Activated B cell treated with CpG ODN at 0.5 μM for 24 hours (primary cell): Measurements from ENCODE around the gene FANCC. TPM values are rescaled to one million over a fixed set of nuclear protein-coding genes. Genes with fewer than 3 reads are reported as not detected.

Experiments used
- ATAC-seq: fragments of 200-7000 bp; cut with Tn5 transposase; one replicate; pipeline ENCODE4 v1.10.0; 2021; ENCODE audit warnings: low read depth, mild to moderate bottlenecking, moderate library complexity
- CTCF ChIA-PET: fragments of 350-600 bp; sonication (Branson Sonifier 250); formaldehyde crosslinking; loops from one replicate; lab custom pipeline; 2021; ENCODE audit warnings: antibody characterized with exemption; lab: Charles Lee
- POLR2A ChIA-PET: fragments of 350-600 bp; sonication (Branson Sonifier 250); formaldehyde crosslinking; loops from one replicate; lab custom pipeline; 2021; ENCODE audit warnings: antibody characterized with exemption; lab: Charles Lee
- DNase-seq: peaks from one replicate; pipeline ENCODE4 v3.0.0; 2022
- H3K27ac Mint-ChIP-seq: one replicate; pipeline ENCODE4 v1.8.0; 2020; ENCODE audit warnings: mixed read lengths
- H3K27me3 Mint-ChIP-seq: one replicate; pipeline ENCODE4 v1.8.0; 2021; ENCODE audit warnings: mixed read lengths
- H3K36me3 Mint-ChIP-seq: one replicate; pipeline ENCODE4 v1.8.0; 2021; ENCODE audit warnings: low read depth, mixed read lengths
- H3K4me1 Mint-ChIP-seq: one replicate; pipeline ENCODE4 v1.8.0; 2021; ENCODE audit warnings: mixed read lengths
- H3K4me3 Mint-ChIP-seq: one replicate; pipeline ENCODE4 v1.8.0; 2020; ENCODE audit warnings: mild to moderate bottlenecking, mixed read lengths
- H3K9me3 Mint-ChIP-seq: one replicate; pipeline ENCODE4 v1.8.0; 2020; ENCODE audit warnings: mixed read lengths
- CTCF ChIP-seq: fragments of 200-600 bp; IDR thresholded peaks from one replicate; pipeline ENCODE4 v1.8.0; 2022; ENCODE audit warnings: antibody characterized with exemption, mild to moderate bottlenecking
- intact Hi-C: fragments of 100-400 bp; cut with micrococcal nuclease; formaldehyde crosslinking; loops from one replicate; pipeline ENCODE4 v1.15.1; 2024
- total RNA-seq: library from RNA; stranded (reverse); gene quantifications from 2 replicates; pipeline ENCODE4 v1.2.3, GENCODE V29; 2022

Gene FANCC
- total RNA-seq, 1 donor from 2014 or later = 11.4 TPM

GRCh38 chr9:95103281-95103771, 214.2 kb downstream of the FANCC start:
- Mint-ChIP-seq H3K36me3 (peaks cover 20% of the 10 kb centered on the region), H3K27me3 (no peaks in the 10 kb centered on the region), H3K4me3 (no peak overlapping the region), H3K27ac (no peak overlapping the region), H3K4me1 (no peaks in the 10 kb centered on the region), H3K9me3 (no peaks in the 10 kb centered on the region)
- no peak for ATAC-seq
- TF ChIP-seq CTCF = no peak
- POLR2A ChIA-PET = no interaction called here
- intact Hi-C loops = no loop called here
- CTCF ChIA-PET = no interaction called here
- no peak for DNase-seq

DNA sequence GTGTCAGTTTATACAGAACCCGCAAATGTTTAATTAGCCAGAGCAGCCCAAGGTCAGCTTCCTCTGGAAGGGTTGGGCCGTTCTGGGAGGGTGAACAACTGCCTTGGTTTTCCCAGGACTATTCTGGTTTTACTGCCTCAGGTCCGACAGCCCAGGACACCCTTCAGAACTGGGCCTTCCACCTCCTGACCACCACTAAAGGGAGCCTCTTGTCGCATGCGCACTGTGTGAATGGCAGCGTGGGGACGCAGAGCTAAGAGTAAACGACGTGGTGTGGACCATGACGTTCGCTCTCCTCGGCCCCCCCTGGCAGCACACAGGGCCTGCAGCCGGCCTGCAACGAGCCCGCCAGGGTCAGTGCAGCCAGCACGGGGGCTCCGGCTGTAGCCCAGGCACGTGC, 214.9 kb downstream of the FANCC start:
- ATAC-seq (no peak), DNase-seq (no peak)
- ChIA-PET CTCF (no interaction called here), POLR2A (no interaction called here)
- Mint-ChIP-seq H3K27ac (no peak overlapping the region), H3K27me3 (no peaks in the 10 kb centered on the region), H3K36me3 (peaks cover 20% of the 10 kb centered on the region), H3K9me3 (no peaks in the 10 kb centered on the region), H3K4me3 (no peak overlapping the region), H3K4me1 (no peaks in the 10 kb centered on the region)
- no peak for TF ChIP-seq CTCF
- intact Hi-C loops = no loop called here

- Mint-ChIP-seq H3K27me3 (no peaks in the 10 kb centered on the region), H3K4me3 (no peak overlapping the region), H3K9me3 (no peaks in the 10 kb centered on the region), H3K27ac (no peak overlapping the region), H3K4me1 (no peaks in the 10 kb centered on the region), H3K36me3 (peaks cover 19% of the 10 kb centered on the region)
- no peak for TF ChIP-seq CTCF
- DNase-seq (no peak), ATAC-seq (no peak)
- intact Hi-C loops = no loop called here
- ChIA-PET CTCF (no interaction called here), POLR2A (no interaction called here)
Measured at GRCh38 chr9:95102001-95102433, 215.5 kb downstream of the FANCC start.

DNA sequence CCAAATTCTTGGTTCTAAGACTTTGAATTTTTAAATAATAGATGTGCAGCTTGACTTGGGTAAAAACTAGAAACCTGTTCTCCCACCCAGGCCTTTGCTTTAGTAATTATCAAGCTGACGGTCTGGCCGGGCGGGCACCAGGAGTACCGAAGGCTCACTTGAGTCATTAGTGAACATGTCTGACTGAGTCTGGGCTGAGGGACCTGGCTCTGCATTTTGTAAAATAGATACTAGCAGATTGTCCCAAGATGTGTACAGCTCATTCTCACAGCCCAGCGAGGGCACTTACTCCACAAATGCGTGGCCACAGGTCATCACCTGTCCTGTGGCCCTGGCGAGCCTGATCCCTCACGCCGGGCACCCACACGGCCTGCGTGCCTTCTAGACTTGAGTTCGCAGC, 216.2 kb downstream of the FANCC start:
- no peaks in the 10 kb centered on the region for H3K27me3 Mint-ChIP-seq
- POLR2A ChIA-PET = no interaction called here
- no peaks in the 10 kb centered on the region for H3K9me3 Mint-ChIP-seq
- no peak overlapping the region for H3K27ac Mint-ChIP-seq
- DNase-seq (no peak), ATAC-seq (no peak)
- peaks cover 15% of the 10 kb centered on the region for H3K36me3 Mint-ChIP-seq
- CTCF ChIA-PET = no interaction called here
- H3K4me3 Mint-ChIP-seq = no peak overlapping the region
- H3K4me1 Mint-ChIP-seq = no peaks in the 10 kb centered on the region
- TF ChIP-seq CTCF = no peak
- intact Hi-C loops = no loop called here

GRCh38 chr9:95100071-95100627, 217.4 kb downstream of the FANCC start:
- no peak for ATAC-seq
- Mint-ChIP-seq H3K36me3 (peaks cover 10% of the 10 kb centered on the region), H3K27me3 (no peaks in the 10 kb centered on the region), H3K27ac (no peak overlapping the region), H3K9me3 (no peaks in the 10 kb centered on the region), H3K4me3 (no peak overlapping the region), H3K4me1 (no peaks in the 10 kb centered on the region)
- ChIA-PET CTCF (no interaction called here), POLR2A (no interaction called here)
- DNase-seq = no peak
- no peak for TF ChIP-seq CTCF
- intact Hi-C loops = no loop called here
